ENCODE results near the gene HAUS3.

Gene HAUS3

DNA sequence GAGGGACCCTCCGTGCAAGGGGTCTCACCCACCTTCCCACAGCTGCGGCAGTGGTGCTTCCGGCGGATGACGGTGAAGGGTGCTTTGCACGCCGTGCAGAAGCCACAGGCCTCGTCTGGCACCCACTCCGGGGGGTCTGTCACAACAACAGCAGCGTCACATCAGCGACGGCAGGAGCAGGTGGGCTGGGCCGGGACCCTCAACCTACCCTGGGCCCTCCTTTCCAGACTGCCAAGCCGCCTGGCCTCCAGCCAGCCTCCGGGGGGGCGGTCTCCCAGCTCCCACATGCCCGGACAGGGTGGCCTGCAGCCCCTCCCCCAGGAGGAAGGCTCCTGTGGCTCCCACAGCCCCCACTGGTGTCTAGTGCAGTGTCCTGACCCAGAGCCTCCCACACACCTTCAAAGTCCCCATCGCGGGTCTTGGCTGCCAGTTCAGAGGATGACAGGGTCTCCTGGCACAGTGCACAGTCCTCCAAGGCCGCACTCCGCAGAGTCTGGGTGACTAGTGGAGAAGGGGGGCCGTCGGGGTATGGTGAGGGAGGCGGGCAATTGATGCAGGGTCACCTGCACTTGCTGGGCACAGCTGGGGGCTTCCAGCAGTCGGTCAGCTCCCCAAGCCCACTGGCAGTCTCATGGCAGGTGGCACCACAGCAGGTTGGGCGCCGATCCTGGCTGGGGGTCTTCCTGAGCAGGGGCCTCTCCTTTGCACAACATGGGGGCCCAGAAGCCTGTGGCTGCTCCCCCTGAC, 29.5 kb upstream of the HAUS3 start:
- no peak for DNase-seq (ENCODE audit: low read depth in 1 of 2, low spot score in 1 of 2)
- Histone ChIP-seq H3K27ac (replicated peaks) (no peak overlapping the region), H3K4me3 (replicated peaks; ENCODE audit: insufficient read depth, low read length) (no peak overlapping the region), H3K27me3 (ENCODE audit: insufficient read depth, poor library complexity, severe bottlenecking) (no peaks in the 10 kb centered on the region)
- no peak for TF ChIP-seq GABPA (IDR thresholded peaks at IDR 0.05; ENCODE audit: low read depth)
- TF ChIP-seq, protein P1, sequence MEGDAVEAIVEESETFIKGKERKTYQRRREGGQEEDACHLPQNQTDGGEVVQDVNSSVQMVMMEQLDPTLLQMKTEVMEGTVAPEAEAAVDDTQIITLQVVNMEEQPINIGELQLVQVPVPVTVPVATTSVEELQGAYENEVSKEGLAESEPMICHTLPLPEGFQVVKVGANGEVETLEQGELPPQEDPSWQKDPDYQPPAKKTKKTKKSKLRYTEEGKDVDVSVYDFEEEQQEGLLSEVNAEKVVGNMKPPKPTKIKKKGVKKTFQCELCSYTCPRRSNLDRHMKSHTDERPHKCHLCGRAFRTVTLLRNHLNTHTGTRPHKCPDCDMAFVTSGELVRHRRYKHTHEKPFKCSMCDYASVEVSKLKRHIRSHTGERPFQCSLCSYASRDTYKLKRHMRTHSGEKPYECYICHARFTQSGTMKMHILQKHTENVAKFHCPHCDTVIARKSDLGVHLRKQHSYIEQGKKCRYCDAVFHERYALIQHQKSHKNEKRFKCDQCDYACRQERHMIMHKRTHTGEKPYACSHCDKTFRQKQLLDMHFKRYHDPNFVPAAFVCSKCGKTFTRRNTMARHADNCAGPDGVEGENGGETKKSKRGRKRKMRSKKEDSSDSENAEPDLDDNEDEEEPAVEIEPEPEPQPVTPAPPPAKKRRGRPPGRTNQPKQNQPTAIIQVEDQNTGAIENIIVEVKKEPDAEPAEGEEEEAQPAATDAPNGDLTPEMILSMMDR (IDR thresholded peaks at IDR 0.05; ENCODE audit: insufficient read depth, low read length) = no peak

DNA sequence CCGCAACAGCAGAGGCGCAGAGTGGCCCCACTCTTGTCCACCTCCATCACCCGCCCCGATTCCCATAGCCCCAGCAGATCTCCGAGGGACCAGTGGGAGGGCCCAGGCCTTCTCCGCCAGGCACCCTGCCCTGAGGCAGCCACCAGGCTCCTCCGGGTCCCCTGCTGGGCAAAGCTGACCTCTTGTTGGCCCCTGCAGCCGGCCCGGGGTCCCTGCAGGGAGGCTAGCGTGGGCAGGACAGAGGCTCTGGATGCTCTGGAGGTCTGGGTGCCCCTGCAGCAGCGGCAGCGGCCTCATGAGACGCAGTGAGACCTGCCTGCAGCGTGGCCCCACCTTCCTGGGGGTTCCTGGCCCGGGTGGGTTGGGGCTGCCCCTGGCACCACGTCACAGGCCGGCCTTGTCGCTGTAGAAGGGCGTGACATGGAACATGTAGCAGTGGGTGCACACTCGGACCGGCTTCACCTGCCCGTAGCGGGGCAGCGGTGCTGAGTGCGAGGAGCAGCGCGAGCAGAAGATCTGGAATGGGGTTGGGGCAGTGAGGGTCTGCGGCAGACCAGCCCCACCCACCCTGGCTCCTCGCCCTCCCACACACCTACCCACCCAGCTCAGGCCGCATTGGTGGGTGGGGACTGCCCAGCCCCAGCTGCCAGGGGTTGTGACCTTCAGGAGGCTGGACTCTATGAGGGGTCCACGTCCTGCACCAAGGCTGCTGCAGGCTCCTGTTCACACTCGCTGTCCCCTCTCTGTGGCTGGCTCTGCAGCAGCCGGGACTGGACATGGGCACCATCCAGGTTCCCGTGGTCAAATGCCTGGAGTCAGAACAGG, 28.6 kb upstream of the HAUS3 start:
- no peaks in the 10 kb centered on the region for H3K27me3 ChIP-seq (ENCODE audit: insufficient read depth, poor library complexity, severe bottlenecking)
- DNase-seq (ENCODE audit: low read depth in 1 of 2, low spot score in 1 of 2) = no peak
- TF ChIP-seq, protein P1 (IDR thresholded peaks at IDR 0.05; ENCODE audit: insufficient read depth, low read length) = no peak
- TF ChIP-seq REST (IDR thresholded peaks at IDR 0.05; ENCODE audit: insufficient replicate concordance, low read depth) (no peak), SPI1 (IDR thresholded peaks at IDR 0.05; ENCODE audit: borderline replicate concordance, low read depth) (no peak), GABPA (IDR thresholded peaks at IDR 0.05; ENCODE audit: low read depth) (no peak), POLR2AphosphoS5 (IDR thresholded peaks at IDR 0.05; ENCODE audit: low read depth) (no peak)
- H3K27ac ChIP-seq (replicated peaks) = no peak overlapping the region
- no peak overlapping the region for H3K4me3 ChIP-seq (replicated peaks; ENCODE audit: insufficient read depth, low read length)

DNA sequence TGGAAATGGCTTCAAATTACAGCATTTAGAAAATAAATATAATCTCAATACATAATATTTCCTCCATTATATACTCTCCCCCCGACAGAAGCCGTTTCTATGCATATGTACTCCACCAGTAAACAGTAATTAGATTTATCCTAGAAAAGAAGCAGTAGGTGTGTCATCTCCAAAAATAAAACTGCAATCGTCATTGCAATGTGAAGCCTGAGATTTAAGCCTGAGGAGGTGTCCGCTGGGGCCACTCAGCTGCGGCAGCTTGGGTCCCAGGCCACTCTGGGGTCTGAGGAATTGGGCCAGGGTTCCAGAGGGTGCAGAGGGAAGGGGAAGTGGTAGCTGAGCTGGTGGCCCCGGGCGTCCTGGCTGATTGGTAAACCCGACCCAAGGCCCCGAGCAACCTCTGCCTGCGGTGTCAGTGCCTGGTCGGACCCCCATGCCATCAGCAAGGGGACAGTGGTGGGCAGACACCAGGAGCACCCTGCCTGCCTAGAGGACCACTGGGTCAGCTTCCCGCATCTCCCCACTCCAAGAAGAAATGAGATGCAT, 27.8 kb upstream of the HAUS3 start:
- Histone ChIP-seq H3K27me3 (ENCODE audit: insufficient read depth, poor library complexity, severe bottlenecking) (no peaks in the 10 kb centered on the region), H3K4me3 (replicated peaks; ENCODE audit: insufficient read depth, low read length) (no peak overlapping the region), H3K27ac (replicated peaks) (no peak overlapping the region)
- TF ChIP-seq REST (IDR thresholded peaks at IDR 0.05; ENCODE audit: insufficient replicate concordance, low read depth) (no peak), SPI1 (IDR thresholded peaks at IDR 0.05; ENCODE audit: borderline replicate concordance, low read depth) (0 out of 2 replicates have a peak, but pooled peaks have one; percentile 9)
- DNase-seq (ENCODE audit: low read depth in 1 of 2, low spot score in 1 of 2) = no peak

DNA sequence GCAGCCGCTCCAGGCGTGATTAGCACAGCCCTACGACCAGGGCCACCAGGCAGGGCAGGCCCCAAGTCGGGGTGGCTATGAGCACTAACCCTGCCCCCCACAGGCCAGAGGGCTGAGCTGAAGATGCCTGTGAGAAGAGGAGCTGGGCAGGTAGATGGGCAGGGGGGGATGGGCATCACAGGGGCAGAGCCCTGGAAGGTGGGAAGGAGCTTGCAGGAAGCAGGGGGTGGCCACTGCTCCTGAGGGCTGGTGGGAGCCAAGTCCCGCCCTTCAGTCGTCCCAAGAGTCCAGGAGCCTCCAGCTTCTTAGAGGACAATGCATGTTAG, 27.2 kb upstream of the HAUS3 start:
- no peak for TF ChIP-seq POLR2AphosphoS5 (IDR thresholded peaks at IDR 0.05; ENCODE audit: low read depth)
- TF ChIP-seq, protein P1 (IDR thresholded peaks at IDR 0.05; ENCODE audit: insufficient read depth, low read length) = no peak
- TF ChIP-seq SPI1 (IDR thresholded peaks at IDR 0.05; ENCODE audit: borderline replicate concordance, low read depth) = no peak
- TF ChIP-seq REST (IDR thresholded peaks at IDR 0.05; ENCODE audit: insufficient replicate concordance, low read depth) = no peak
- no peak for TF ChIP-seq GABPA (IDR thresholded peaks at IDR 0.05; ENCODE audit: low read depth)
- DNase-seq (ENCODE audit: low read depth in 1 of 2, low spot score in 1 of 2) = no peak
- no peaks in the 10 kb centered on the region for H3K27me3 ChIP-seq (ENCODE audit: insufficient read depth, poor library complexity, severe bottlenecking)
- no peak overlapping the region for H3K4me3 ChIP-seq (replicated peaks; ENCODE audit: insufficient read depth, low read length)
- no peak overlapping the region for H3K27ac ChIP-seq (replicated peaks)
